SH-SY5Y (cell line): ENCODE data around the gene COL26A1.

Source experiments
- GATA2 ChIP-seq: IDR thresholded peaks from 2 replicates; pipeline ENCODE4 v1.6.1; 2011; ENCODE audit warnings: mild to moderate bottlenecking, low read depth, low read length
- GATA3 ChIP-seq: IDR thresholded peaks from 2 replicates; pipeline ENCODE4 v1.6.1; 2011; ENCODE audit warnings: low read depth, mild to moderate bottlenecking, low read length, moderate library complexity

DNA sequence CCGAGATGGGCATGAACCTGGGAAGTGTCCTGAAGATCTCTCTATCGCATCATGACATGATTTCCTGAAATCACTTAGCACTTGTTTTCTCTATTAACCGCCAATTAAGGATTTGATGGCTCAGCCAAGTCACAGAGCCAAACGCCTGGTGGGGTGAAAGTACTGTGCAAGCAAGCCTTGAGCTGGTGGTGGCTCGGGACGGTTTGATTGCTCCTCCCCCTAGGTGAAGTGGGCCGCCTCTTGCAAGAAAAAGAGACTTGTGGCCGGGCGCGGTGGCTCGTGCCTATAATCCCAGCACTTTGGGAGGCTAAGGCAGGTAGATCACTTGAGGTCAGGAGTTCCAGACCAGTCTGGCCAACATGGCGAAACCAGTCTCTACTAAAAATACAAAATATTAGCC lies 50.3 kb downstream of the COL26A1 start:
- TF ChIP-seq GATA3: no peak
- TF ChIP-seq GATA2: no peak
